Aorta (tissue), 5 donors: ENCODE results near the gene MAD2L2. TPM values are rescaled to one million over a fixed set of nuclear protein-coding genes. Genes with fewer than 3 reads are reported as not detected.

Experiments used
- ATAC-seq: fragments of 200-7000 bp; cut with Tn5 transposase; one replicate; pipeline ENCODE4 v1.9.1; 2022; ENCODE audit warnings: moderate library complexity; ENCODE audit not compliant: low FRiP score
- DNase-seq, 2 donors: peaks; one replicate each; pipeline ENCODE4 v3.0.0-alpha.2; 2020
- H3K27ac ChIP-seq, 2 donors: one replicate each; pipeline ENCODE4 v1.5.1; 2013; ENCODE audit warnings: low read length in 2 of 2, mild to moderate bottlenecking in 2 of 2, moderate library complexity in 2 of 2, control low read depth in 1 of 2, inconsistent platforms in 1 of 2, low read depth in 1 of 2
- H3K27me3 ChIP-seq, 2 donors: one replicate each; pipeline ENCODE4 v1.6.1; 2013; ENCODE audit warnings: control low read depth in 1 of 2, low read length in 1 of 2, mild to moderate bottlenecking in 1 of 2, moderate library complexity in 1 of 2; ENCODE audit not compliant: insufficient read depth in 2 of 2, control insufficient read depth in 1 of 2
- H3K36me3 ChIP-seq, 2 donors: one replicate each; pipeline ENCODE4 v1.6.1; 2013; ENCODE audit warnings: control low read depth in 1 of 2, low read length in 1 of 2, mild to moderate bottlenecking in 1 of 2; ENCODE audit not compliant: insufficient read depth in 2 of 2, control insufficient read depth in 1 of 2
- H3K4me1 ChIP-seq, 2 donors: one replicate each; pipeline ENCODE4 v1.6.1; 2013; ENCODE audit warnings: low read length in 2 of 2, control low read depth in 1 of 2, mild to moderate bottlenecking in 1 of 2, moderate library complexity in 1 of 2; ENCODE audit not compliant: insufficient read depth in 2 of 2, control insufficient read depth in 1 of 2
- H3K4me3 ChIP-seq, 2 donors: one replicate each; pipeline ENCODE4 v1.5.1; 2013; ENCODE audit warnings: low read length in 2 of 2, control low read depth in 1 of 2, mild to moderate bottlenecking in 1 of 2
- H3K9me3 ChIP-seq: one replicate; pipeline ENCODE4 v1.6.1; 2013; ENCODE audit warnings: mild to moderate bottlenecking, low read length; ENCODE audit not compliant: control insufficient read depth
- WGBS, 2 donors: extraction: QIAGEN DNeasy Blood & Tissue Kit; methylation state at CpG; one replicate each; pipeline ENCODE4 v1.1.7; 2013; 5-methylcytosine and 5-hydroxymethylcytosine counted together
- intact Hi-C, 2 donors: fragments of 100-400 bp; cut with DNase I; formaldehyde crosslinking; loops; one replicate each; pipeline versions ENCODE4 v1.14.2 to v1.15.0; 2022
- polyA plus RNA-seq, 2 donors: library from polyadenylated mRNA; stranded (reverse); fragments of 200-250 nt; gene quantifications; one replicate each; pipeline ENCODE4 v1.2.3, GENCODE V29; 2013
- total RNA-seq, 2 donors: library from RNA; stranded (reverse); fragmentation: NEBNext Ultra II Directional; extraction: Animal tissue kit (Norgen Biotek cat#: 25700); gene quantifications; one replicate each; pipeline ENCODE4 v1.2.1, GENCODE V29; 2021
- donor health status: healthy with polysubstance abuse.
- donor health status: Bipolar disorder and iron deficiency.
- donor health status: DM: no; HTN: no; CAD: no.
- donor health status: DM: no; HTN: no; CAD: no.
- donor health status: DM: yes; HTN: yes; CAD: no.

Gene MAD2L2
- total and polyA plus RNA-seq, 4 donors = 23.4 to 41.8 (median 24.6) TPM

DNA sequence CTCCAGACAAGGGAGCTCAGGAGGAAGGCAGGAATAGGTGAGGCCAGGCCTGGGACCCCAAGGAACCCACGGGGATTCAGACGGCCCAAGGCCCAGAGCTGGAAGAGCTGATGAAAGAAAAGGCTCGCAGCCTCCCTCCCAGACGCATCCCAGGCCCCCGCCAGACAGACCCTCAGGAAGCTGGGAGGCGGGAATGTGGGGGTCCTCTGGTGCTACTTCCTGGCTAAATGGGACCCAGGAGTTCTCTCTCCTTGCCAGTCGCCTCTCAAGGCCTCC lies 27.1 kb downstream of the MAD2L2 start:
- 72 to 79% methylated on average over 5 to 7 of the region's 7 CpGs for WGBS, 2 donors
- Histone ChIP-seq H3K36me3 (no peaks in the 10 kb centered on the region), H3K4me3 (no peak overlapping the region), H3K27ac (no peak overlapping the region), H3K27me3 (no peaks in the 10 kb centered on the region), H3K9me3 (no peaks in the 10 kb centered on the region), H3K4me1 (no peaks in the 10 kb centered on the region)
- DNase-seq (no peak), ATAC-seq (no peak)
- intact Hi-C loops = loop anchor here in 1 of 2 donors (5.0 kb wide), 1 partner anchor 69 kb away; no protein-coding TSS in a partner anchor

DNA sequence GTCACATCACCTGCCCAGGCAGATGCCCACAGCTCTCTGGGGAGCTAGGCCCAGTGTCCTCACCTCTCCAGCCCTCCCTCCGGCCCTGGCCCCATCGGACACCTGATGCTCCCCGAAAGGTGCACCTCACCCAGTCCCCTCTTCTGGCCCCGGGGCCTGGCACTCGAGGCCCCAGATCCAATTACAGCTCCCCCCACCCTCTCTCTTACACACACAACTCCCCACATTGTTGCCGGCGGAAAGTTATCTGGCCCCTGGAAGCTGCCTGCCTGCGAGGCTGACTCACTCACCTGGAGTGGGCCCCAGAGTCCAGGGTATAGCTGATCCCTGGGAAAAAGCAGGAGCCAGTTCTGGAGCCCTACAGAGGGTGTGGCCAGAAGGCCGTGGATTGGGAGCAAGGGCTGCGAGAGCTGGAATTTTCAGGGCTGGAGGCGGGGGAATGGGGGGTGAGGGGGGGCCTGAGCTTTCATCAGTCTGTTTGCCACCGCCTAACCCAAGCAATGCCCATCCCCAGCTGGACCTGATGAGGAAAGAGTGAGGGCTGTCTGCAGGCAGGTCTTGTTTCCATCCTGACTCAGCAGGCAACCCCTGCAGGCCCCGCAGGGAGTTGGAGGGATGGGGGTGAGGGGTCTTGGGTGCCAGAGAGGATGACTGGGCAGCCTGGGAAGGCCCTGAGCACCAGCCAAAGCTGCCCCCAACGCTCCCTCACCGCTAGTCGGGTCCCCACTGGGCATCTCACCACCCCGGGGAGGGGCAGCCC lies 27.7 kb downstream of the MAD2L2 start:
- no peaks in the 10 kb centered on the region for H3K36me3 ChIP-seq
- no peaks in the 10 kb centered on the region for H3K27me3 ChIP-seq
- no peak for DNase-seq
- no peaks in the 10 kb centered on the region for H3K4me1 ChIP-seq
- intact Hi-C loops = loop anchor here in 1 of 2 donors (5.0 kb wide), 1 partner anchor 69 kb away; no protein-coding TSS in a partner anchor
- H3K4me3 ChIP-seq = no peak overlapping the region
- no peaks in the 10 kb centered on the region for H3K9me3 ChIP-seq
- no peak for ATAC-seq
- H3K27ac ChIP-seq = no peak overlapping the region
- WGBS, 2 donors = 72 to 73% methylated on average over 17 of the region's 17 CpGs

DNA sequence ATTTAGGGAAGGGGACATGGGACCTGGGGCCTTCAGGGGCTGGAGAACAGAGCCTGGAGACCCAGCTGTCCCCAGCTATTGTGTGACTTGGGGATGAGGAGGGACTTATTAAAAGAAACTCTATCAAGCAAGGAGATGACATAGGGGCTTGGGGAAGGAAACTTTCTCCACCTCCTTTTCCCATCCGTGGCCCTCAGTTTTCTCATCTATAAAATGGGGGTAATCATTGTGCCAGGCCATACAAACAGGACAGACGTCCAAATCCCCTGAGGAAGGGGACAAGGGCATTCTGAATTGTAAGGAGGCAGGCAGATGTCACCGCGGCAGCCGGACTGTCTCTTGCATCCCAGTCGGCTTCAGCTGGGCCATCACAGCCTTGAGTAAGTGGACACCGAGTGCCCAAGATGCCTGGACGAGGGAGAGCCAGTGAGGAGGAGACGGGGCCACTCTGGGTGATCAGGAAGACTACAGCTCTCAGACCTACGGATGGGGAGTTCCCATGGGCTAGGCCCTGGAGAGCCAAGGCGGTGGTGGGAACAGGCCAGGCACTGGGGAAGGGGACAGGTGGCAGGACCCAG lies 28.7 kb downstream of the MAD2L2 start:
- WGBS, 2 donors = 83 to 89% methylated on average over 11 of the region's 11 CpGs
- intact Hi-C loops = loop anchor here (1.0 to 5.0 kb wide), 2 partner anchors 67 to 70 kb away; no protein-coding TSS in a partner anchor

DNA sequence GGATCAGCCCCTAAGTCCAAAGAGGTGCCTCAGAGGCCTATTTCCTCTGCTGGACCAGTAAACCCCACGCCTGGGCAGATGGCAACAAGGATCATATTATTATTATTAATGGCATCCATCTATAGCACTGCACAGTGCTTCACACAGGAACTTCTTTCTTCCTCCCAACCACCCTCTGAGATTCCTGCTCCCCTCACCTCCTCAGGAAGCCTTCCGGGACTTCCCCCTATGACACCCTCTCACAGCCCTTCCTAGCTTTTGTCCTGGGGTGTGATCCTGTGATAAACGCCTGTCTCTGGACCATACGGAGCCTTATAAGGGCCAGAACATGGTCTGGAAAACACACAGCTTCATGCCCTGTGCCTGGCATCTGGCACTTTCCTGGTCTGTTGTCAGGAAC lies 29.9 kb downstream of the MAD2L2 start:
- Histone ChIP-seq H3K27me3 (no peaks in the 10 kb centered on the region), H3K27ac (no peak overlapping the region), H3K9me3 (no peaks in the 10 kb centered on the region), H3K36me3 (no peaks in the 10 kb centered on the region), H3K4me1 (no peaks in the 10 kb centered on the region), H3K4me3 (no peak overlapping the region)
- no peak for ATAC-seq
- DNase-seq = no peak
- intact Hi-C loops = loop anchor here in 1 of 2 donors (5.0 kb wide), 1 partner anchor 71 kb away; no protein-coding TSS in a partner anchor
- WGBS, 2 donors = 80 to 84% methylated on average over 4 of the region's 4 CpGs

More for the DNA sequence above, 28.7 kb downstream of the MAD2L2 start:
- Histone ChIP-seq H3K4me1 (no peaks in the 10 kb centered on the region), H3K27me3 (no peaks in the 10 kb centered on the region), H3K9me3 (no peaks in the 10 kb centered on the region), H3K36me3 (no peaks in the 10 kb centered on the region), H3K27ac (no peak overlapping the region), H3K4me3 (no peak overlapping the region)
- ATAC-seq (no peak), DNase-seq (no peak)

DNA sequence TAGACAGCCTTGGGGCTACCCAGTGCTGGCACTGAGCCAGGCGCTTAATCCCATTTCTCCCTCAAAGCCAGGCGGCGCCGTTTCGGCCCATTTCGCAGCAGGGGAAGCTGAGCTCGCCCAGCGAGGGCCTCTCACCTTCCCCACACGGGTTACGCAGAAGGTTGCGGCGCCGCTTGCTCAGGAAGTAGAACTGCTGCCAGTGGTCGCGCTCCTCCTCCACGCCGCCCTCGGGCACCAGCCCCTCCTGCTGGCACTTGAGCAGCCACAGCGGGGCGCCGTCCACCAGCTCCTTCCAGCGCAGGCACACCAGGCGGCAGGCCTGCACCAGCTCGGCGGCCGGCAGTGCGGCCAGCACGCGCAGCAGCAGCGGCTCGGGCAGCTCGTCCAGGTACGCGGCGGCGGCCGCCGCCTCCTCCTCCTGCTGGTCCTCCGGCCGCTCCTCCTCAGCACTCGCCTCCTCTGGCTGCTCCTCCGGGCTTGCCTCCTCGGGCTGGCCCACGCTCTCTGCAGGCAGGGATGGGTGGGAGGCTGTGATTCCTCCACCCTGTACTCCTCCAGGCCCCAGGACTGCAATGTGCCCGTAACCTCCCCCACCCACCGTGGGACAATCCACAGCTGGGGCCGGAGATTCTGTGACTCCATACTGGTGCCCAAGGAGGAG lies 30.5 kb downstream of the MAD2L2 start:
- peak; percentile 59 for ATAC-seq
- H3K4me1 ChIP-seq = no peaks in the 10 kb centered on the region
- intact Hi-C loops = loop anchor here in 1 of 2 donors (5.0 kb wide), 1 partner anchor 72 kb away; no protein-coding TSS in a partner anchor
- no peak overlapping the region for H3K4me3 ChIP-seq
- H3K9me3 ChIP-seq = no peaks in the 10 kb centered on the region
- no peaks in the 10 kb centered on the region for H3K27me3 ChIP-seq
- no peaks in the 10 kb centered on the region for H3K36me3 ChIP-seq
- peak; percentile 88 to 93 for DNase-seq
- H3K27ac ChIP-seq = no peak overlapping the region
- 6 to 8% methylated on average over 31 to 47 of the region's 47 CpGs for WGBS, 2 donors

DNA sequence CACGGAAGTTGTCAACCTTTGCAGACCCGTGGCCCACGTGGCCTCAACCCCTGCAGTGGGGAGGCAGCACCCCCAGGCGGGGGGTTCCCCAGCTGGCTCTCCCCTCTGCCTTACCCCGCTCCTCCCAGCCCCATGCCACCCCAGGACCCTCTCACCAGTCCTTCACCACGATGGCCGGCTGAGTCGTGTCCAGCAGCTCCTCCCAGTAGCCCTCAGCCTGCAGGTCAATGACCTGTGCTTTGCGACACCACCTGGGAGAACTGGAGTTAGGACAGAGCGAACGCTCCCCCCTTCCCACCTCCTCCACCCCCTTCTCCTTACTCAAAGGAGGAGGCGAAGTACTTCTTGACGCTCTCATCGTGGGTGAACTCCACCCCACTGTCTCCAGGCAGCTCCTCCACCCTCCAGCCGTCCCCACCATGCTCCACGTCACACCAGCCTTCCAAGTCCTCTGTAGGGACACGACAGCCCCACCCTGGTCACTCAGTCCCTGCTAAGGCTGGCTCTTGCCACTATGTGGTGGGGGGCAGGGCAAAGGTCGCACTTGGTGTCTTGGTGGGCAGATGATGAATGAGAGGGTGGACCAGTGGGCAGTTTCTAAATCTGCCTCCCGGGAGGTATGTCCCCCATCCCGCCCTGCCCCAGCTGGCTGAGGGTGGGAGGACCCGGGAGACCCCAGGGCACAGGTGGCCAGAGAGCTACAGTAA lies 31.2 kb downstream of the MAD2L2 start:
- intact Hi-C loops = loop anchor here (5.0 kb wide), 2 partner anchors 73 to 612 kb away; no protein-coding TSS in a partner anchor
- H3K27me3 ChIP-seq = no peaks in the 10 kb centered on the region
- no peaks in the 10 kb centered on the region for H3K9me3 ChIP-seq
- no peak overlapping the region for H3K4me3 ChIP-seq
- ATAC-seq (no peak), DNase-seq (no peak)
- H3K27ac ChIP-seq = no peak overlapping the region
- no peaks in the 10 kb centered on the region for H3K36me3 ChIP-seq
- no peaks in the 10 kb centered on the region for H3K4me1 ChIP-seq
- WGBS, 2 donors = 31 to 38% methylated on average over 21 of the region's 21 CpGs

DNA sequence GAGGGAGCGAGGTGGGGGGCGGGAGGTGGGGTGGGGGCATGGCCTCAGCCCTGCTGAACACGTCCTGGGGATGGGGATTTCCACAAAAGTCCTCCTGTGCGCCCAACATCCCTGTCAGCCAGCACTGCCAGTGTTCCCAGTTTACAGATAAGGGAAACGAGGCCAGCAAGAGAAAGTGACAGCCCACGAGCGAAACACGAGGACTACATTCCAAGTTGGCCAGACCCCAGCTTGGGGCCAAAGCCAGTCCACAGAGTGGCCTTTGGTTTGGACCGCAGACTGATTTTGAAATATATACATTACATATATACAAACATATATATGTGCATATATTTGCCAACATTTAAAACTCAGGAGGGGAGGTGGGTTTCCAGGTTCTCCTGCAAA lies 31.7 kb downstream of the MAD2L2 start:
- no peaks in the 10 kb centered on the region for H3K27me3 ChIP-seq
- 6 to 10% methylated on average over 9 of the region's 9 CpGs for whole genome bisulfite sequencing, 2 donors
- H3K9me3 ChIP-seq = no peaks in the 10 kb centered on the region
- H3K4me3 ChIP-seq = no peak overlapping the region
- H3K4me1 ChIP-seq = no peaks in the 10 kb centered on the region
- intact Hi-C loops = loop anchor here in 1 of 2 donors (5.0 kb wide), 1 partner anchor 612 kb away; no protein-coding TSS in a partner anchor
- ATAC-seq (no peak), DNase-seq (no peak)
- no peak overlapping the region for H3K27ac ChIP-seq
- no peaks in the 10 kb centered on the region for H3K36me3 ChIP-seq

DNA sequence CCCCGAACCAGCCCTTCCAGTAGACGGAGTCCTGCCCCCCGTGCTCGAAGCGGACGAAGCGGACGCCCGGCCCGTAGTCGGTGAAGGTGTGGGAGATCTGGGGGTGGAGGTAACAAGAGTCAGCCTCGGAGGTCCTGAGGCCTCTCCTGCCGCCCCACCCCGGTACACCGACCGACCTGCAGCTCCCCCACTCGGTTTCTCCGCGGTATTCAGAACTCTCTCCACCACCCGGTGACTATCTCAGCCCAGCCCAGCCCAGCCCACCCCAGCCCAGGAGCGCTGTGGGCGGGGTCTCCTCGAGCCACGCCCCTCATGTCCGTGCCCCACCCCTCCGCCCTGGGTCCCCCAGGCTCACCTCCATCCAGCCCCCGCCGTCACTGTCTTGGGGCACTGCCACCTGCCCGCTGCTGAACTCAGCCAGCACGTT lies 32.2 kb downstream of the MAD2L2 start:
- 9 to 12% methylated on average over 22 to 30 of the region's 30 CpGs for WGBS, 2 donors
- H3K4me3 ChIP-seq = no peak overlapping the region
- intact Hi-C loops = loop anchor here in 1 of 2 donors (5.0 kb wide), 1 partner anchor 611 kb away; no protein-coding TSS in a partner anchor

More for the DNA sequence above, 32.2 kb downstream of the MAD2L2 start:
- no peaks in the 10 kb centered on the region for H3K9me3 ChIP-seq
- no peaks in the 10 kb centered on the region for H3K4me1 ChIP-seq
- no peaks in the 10 kb centered on the region for H3K36me3 ChIP-seq
- ATAC-seq (no peak), DNase-seq (no peak)
- H3K27me3 ChIP-seq = no peaks in the 10 kb centered on the region
- H3K27ac ChIP-seq = no peak overlapping the region
